PC-9 (cell line): Measurements from ENCODE around the gene ERBB4. TPM values are rescaled to one million over a fixed set of nuclear protein-coding genes. Genes with fewer than 3 reads are reported as not detected.

ENCODE experiments used
- BruUV-seq: library from RNA; stranded (reverse); fragments of 400-500 nt; replicated peaks from 2 replicates; lab custom pipeline; 2021; lab: Mats Ljungman, UMichigan
- CTCF ChIA-PET: fragments of 300-600 bp; sonication (Branson Sonifier 250); formaldehyde crosslinking; loops from one replicate; lab custom pipeline; 2022; ENCODE audit warnings: antibody characterized with exemption; lab: Charles Lee
- POLR2A ChIA-PET: fragments of 300-600 bp; sonication (Branson Sonifier 250); formaldehyde crosslinking; loops from one replicate; lab custom pipeline; 2022; ENCODE audit warnings: antibody characterized with exemption; ENCODE audit not compliant: unreplicated experiment; lab: Charles Lee
- DNase-seq, 2 experiments: peaks; one replicate each; pipeline versions ENCODE4 v3.0.0 to v3.0.0-alpha.2; 2015 to 2022; ENCODE audit warnings: mixed read lengths in 1 of 2
- H2AFZ ChIP-seq: fragments of 200-600 bp; sonication (generic); 2 replicates; pipeline ENCODE4 v1.8.1; 2017; ENCODE audit warnings: antibody characterized with exemption
- H3F3A ChIP-seq: fragments of 200-600 bp; sonication (generic); 2 replicates; pipeline ENCODE4 v1.8.1; 2017; ENCODE audit warnings: antibody characterized with exemption, mild to moderate bottlenecking, low read depth; ENCODE audit not compliant: insufficient read depth
- H3K27ac ChIP-seq: fragments of 200-600 bp; sonication (generic); 2 replicates; pipeline ENCODE4 v1.6.1; 2016; ENCODE audit warnings: mixed run types
- H3K27me3 ChIP-seq: fragments of 200-600 bp; sonication (generic); 2 replicates; pipeline ENCODE4 v1.6.1; 2016; ENCODE audit warnings: low read depth, mixed run types; ENCODE audit not compliant: insufficient read depth
- H3K36me3 ChIP-seq: fragments of 200-600 bp; sonication (generic); 2 replicates; pipeline ENCODE4 v1.6.1; 2016; ENCODE audit warnings: low read depth, mixed run types
- H3K4me1 ChIP-seq: fragments of 200-600 bp; sonication (generic); replicated peaks from 2 replicates; pipeline ENCODE4 v1.6.1; 2016; ENCODE audit warnings: mixed run types; ENCODE audit not compliant: insufficient read depth
- H3K4me2 ChIP-seq: fragments of 200-600 bp; sonication (generic); 2 replicates; pipeline ENCODE4 v1.6.1; 2017; ENCODE audit warnings: mixed run types
- H3K4me3 ChIP-seq: fragments of 200-600 bp; sonication (generic); 2 replicates; pipeline ENCODE4 v1.6.1; 2016; ENCODE audit warnings: mixed run types
- H3K79me2 ChIP-seq: fragments of 200-600 bp; sonication (generic); 2 replicates; pipeline ENCODE4 v1.6.1; 2017; ENCODE audit warnings: low read depth, mixed run types
- H3K9me2 ChIP-seq: fragments of 200-600 bp; sonication (generic); 2 replicates; pipeline ENCODE4 v1.8.1; 2017; ENCODE audit warnings: mild to moderate bottlenecking; ENCODE audit not compliant: insufficient read depth
- H3K9me3 ChIP-seq: fragments of 200-600 bp; sonication (generic); 2 replicates; pipeline ENCODE4 v1.8.1; 2016; ENCODE audit warnings: low read depth; ENCODE audit not compliant: insufficient read depth
- H4K20me1 ChIP-seq: fragments of 200-600 bp; sonication (generic); 2 replicates; pipeline ENCODE4 v1.8.1; 2017; ENCODE audit not compliant: insufficient read depth
- CTCF ChIP-seq: fragments of 200-600 bp; sonication (generic); conservative IDR thresholded peaks from 2 replicates; pipeline ENCODE4 v1.6.1; 2017; ENCODE audit warnings: mixed run types, antibody characterized with exemption, mild to moderate bottlenecking, moderate library complexity
- EZH2 ChIP-seq: fragments of 200-600 bp; sonication (generic); IDR thresholded peaks from 2 replicates; pipeline ENCODE4 v1.8.0; 2017; ENCODE audit warnings: antibody characterized with exemption, low read depth
- intact Hi-C: fragments of 100-400 bp; cut with micrococcal nuclease; formaldehyde crosslinking; loops from one replicate; pipeline ENCODE4 v1.10.0; 2022; ENCODE audit not compliant: unreplicated experiment
- total RNA-seq: library from RNA; stranded (reverse); gene quantifications from 2 replicates; pipeline ENCODE4 v1.2.3, GENCODE V29; 2021

Gene ERBB4
- total RNA-seq, 1 experiment from 2014 or later = not detected

GRCh38 chr2:212517693-212518092 is 20.9 kb downstream of the ERBB4 start:
- Histone ChIP-seq H3K4me1 (no peaks in the 10 kb centered on the region), H3K36me3 (no peaks in the 10 kb centered on the region), H4K20me1 (no peaks in the 10 kb centered on the region), H3K27ac (no peak overlapping the region), H3K27me3 (no peaks in the 10 kb centered on the region), H3K9me3 (no peaks in the 10 kb centered on the region), H3F3A (no peaks in the 10 kb centered on the region), H2AFZ (no peak overlapping the region), H3K4me2 (no peak overlapping the region), H3K79me2 (no peaks in the 10 kb centered on the region), H3K4me3 (no peak overlapping the region), H3K9me2 (no peaks in the 10 kb centered on the region; the same call in 1 of the 2 replicates)
- intact Hi-C loops = no loop called here
- no TSS peak for BruUV-seq
- ChIA-PET POLR2A (no interaction called here), CTCF (no interaction called here)
- no peak for DNase-seq
- TF ChIP-seq CTCF = no peak
- TF ChIP-seq EZH2 = no peak

GRCh38 chr2:212505586-212505985 is 33.0 kb downstream of the ERBB4 start:
- H3K79me2 ChIP-seq = no peaks in the 10 kb centered on the region
- no peak overlapping the region for H3K27ac ChIP-seq
- H3K36me3 ChIP-seq = no peaks in the 10 kb centered on the region
- H3K4me3 ChIP-seq = no peak overlapping the region
- intact Hi-C loops = no loop called here
- no peaks in the 10 kb centered on the region for H3K9me3 ChIP-seq
- no peak for DNase-seq
- no peak overlapping the region for H3K4me2 ChIP-seq
- no peak overlapping the region for H2AFZ ChIP-seq
- no peak for TF ChIP-seq CTCF
- TF ChIP-seq EZH2 = no peak
- CTCF ChIA-PET = no interaction called here
- no peaks in the 10 kb centered on the region for H4K20me1 ChIP-seq
- no peaks in the 10 kb centered on the region for H3K27me3 ChIP-seq
- H3F3A ChIP-seq = no peaks in the 10 kb centered on the region
- no TSS peak for BruUV-seq
- no peaks in the 10 kb centered on the region for H3K4me1 ChIP-seq
- POLR2A ChIA-PET = no interaction called here
- no peaks in the 10 kb centered on the region for H3K9me2 ChIP-seq

GRCh38 chr2:212495046-212495445 is 43.6 kb downstream of the ERBB4 start:
- no peaks in the 10 kb centered on the region for H3K79me2 ChIP-seq
- no peaks in the 10 kb centered on the region for H3K4me1 ChIP-seq
- no peaks in the 10 kb centered on the region for H4K20me1 ChIP-seq
- H3F3A ChIP-seq = no peaks in the 10 kb centered on the region
- no peak overlapping the region for H2AFZ ChIP-seq
- no peak for TF ChIP-seq CTCF
- TF ChIP-seq EZH2 = no peak
- no peaks in the 10 kb centered on the region for H3K9me2 ChIP-seq
- H3K4me3 ChIP-seq = no peak overlapping the region
- POLR2A ChIA-PET = interaction anchor here (0.6 kb wide), 1 partner anchor 45 kb away, joined by 3 read pairs; no protein-coding TSS in a partner anchor
- H3K36me3 ChIP-seq = no peaks in the 10 kb centered on the region
- intact Hi-C loops = no loop called here
- H3K4me2 ChIP-seq = no peak overlapping the region
- H3K27me3 ChIP-seq = no peaks in the 10 kb centered on the region
- BruUV-seq = no TSS peak
- no peaks in the 10 kb centered on the region for H3K9me3 ChIP-seq
- DNase-seq = no peak
- H3K27ac ChIP-seq = no peak overlapping the region
- CTCF ChIA-PET = no interaction called here
